HG03108 (cell line): ENCODE results near the gene STX16.

Experiments used
- ATAC-seq: cut with Tn5 transposase; IDR thresholded peaks from one replicate; pipeline ENCODE4 v1.9.1; 2021; ENCODE audit warnings: moderate library complexity; ENCODE audit not compliant: unreplicated experiment

STX16 gene

DNA sequence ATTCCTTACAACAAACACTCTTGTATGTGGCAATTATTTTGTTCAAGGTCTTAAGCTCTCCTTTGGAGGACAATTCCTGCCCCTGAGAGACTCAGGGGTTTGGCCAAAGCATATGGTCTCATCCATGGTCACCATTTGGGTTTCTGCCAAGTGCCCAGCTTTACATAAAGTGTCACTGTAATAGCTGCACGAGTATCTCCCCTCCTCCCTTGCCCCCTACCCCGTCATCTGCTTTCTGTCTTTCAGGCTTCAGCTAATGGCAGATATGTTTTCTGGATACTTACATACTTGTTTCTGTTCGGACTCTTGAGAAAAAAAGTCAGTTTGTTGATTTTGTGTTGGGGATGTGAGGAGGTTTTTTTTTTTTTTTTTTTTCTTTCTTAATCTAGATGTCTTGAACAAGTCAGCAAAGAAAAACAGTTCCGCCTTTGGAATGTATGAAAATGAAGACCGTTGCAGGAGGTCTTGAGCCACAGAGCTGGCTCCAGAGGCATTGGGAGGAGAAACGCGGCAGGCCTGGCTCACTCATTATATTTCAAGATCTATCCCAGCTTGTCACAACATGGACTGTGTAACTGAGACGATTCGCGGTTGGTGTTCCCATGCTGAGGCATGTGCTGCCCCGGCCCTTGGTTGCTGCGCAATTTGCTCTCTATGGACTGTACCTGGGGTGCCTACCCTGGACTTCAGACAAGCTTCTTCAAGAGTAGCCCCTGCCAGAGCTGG lies 32.6 kb upstream of the STX16 start:
- ATAC-seq = no peak

- no peak for ATAC-seq
Measured at GRCh38 chr20:58619077-58619863, 31.8 kb upstream of the STX16 start.

- no peak for ATAC-seq
Measured at GRCh38 chr20:58619864-58620431, 31.1 kb upstream of the STX16 start.

DNA sequence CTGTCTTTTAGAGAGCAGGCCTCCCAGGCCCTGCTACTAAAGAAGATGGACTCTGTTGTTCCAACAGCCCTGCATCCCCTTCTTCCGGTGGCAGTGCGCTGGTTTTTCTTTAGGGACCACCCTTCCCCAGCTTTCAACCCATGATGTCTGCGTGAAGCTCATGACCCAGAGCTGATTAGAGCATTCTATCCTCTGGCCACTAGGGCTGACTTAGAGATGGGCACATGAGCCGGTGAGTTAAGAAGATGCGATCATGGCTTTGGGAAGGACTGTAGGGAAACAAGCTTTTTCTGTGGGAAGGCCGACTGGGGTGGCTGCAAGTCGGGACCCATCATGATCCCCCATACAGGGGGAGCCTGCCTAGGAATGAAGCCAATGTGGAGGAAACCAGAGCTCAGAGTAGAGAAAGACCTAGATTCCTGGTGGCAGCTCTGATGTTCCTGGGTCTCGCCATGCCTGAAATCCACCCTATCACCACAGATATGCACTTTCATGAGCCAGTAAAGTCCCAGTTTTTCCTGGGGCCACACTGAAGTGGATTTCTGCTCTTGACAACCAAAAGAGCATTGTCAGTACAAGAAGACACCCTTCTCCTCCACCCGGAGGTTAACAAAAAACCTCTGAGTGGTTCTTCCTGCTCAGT lies 29.1 kb upstream of the STX16 start:
- no peak for ATAC-seq

- no peak for ATAC-seq
Measured at GRCh38 chr20:58622671-58623578, 28.2 kb upstream of the STX16 start.

GRCh38 chr20:58623579-58624473 lies 27.3 kb upstream of the STX16 start:
- ATAC-seq = no peak

GRCh38 chr20:58624687-58625086 lies 26.4 kb upstream of the STX16 start:
- no peak for ATAC-seq

DNA sequence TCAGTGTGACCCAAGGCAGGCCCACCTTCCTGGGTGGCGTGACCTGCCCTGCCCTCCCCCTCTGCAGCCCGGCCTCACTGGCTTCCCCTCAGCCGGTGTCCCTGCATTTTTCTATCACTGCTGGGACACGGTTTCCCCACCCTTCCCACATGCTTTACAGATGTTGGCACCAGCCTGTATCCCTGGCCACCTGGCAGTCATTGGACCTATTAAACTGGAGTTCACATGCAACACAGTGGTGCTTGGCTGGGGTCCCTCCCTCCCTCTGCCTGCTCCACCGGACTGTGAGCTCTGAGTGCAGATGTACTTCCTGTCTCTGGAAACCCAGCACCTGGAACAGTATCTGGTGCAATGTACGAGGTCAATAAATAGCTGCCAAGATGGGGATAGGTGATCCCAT lies 25.5 kb upstream of the STX16 start:
- no peak for ATAC-seq

GRCh38 chr20:58626051-58626450 lies 25.0 kb upstream of the STX16 start:
- no peak for ATAC-seq

- no peak for ATAC-seq
Measured at GRCh38 chr20:58627212-58628072, 23.6 kb upstream of the STX16 start.

GRCh38 chr20:58628491-58629214 lies 22.4 kb upstream of the STX16 start:
- ATAC-seq = no peak

DNA sequence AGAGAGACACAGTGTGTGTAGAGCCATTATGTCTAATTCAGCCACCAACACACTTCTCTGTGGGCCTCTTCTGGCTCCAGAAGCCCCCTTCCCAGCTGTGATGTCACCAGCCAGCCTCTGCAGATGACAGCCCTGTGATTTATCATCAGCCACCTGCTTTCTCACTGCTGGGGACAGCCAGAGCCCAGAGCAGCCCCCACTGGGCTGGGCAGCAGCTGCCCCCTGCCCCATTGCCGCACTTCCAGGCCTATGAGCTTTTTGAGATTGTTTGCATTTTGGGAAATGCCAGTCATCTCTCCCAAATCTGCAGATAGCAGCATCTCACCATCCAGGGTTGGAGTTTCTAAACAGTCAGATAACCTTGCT lies 21.9 kb upstream of the STX16 start:
- no peak for ATAC-seq

DNA sequence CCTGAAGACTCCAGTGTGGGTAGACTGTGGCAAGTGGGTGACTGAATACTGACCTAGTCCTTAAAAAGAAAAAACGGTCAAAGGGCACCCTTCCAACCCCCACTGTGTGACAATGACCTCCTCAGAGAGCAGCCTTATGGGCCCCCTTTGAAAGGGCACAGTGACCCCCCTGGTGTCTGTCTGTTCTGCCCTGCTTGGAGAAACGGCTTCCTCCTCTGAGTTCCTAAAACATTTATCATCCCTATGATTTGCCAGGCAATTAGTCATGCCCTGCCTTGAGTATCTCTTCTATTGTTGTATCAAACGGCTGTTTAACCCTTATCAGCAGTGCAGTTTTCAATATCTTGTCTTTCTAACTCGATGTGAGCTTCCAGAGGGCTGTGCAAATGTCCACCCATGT lies 21.0 kb upstream of the STX16 start:
- no peak for ATAC-seq

- ATAC-seq = no peak
Measured at GRCh38 chr20:58633161-58634053, 17.7 kb upstream of the STX16 start.

GRCh38 chr20:58634059-58634458 lies 17.0 kb upstream of the STX16 start:
- ATAC-seq = no peak

DNA sequence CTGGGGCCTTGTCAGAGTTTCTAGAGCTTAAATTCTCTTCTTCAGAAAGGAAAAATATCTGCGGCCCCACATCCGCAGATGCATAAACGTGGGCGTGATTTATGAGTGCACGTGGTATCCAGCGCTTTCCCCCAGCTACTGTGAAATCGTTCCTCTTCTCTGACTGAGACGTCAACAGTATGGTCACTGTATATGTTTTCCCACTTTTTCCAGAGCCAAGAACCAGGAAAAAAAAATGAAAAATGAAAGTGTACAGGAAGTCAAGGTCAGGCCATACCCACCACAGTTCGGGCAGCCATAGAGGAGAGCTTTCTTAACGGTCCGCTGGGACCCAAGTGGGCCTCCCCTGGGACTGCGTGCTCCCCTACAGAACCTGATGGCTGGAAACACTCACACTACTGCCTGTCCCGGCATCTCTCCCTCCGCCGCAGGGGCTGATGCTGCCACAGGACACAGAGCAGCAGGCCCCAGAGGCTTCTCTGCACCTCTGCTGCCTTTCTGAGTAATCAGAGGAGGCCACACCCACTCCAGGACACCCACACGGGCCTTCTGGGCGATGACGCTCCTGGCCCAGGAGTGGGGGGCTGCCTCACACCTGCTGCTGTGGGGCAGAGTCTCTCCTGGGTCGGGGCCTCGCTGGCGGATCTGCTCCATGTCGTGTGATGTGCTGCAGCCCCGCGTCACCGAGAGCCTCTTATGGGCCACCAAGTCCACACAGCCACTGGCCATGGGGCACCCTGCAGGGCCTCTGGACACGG lies 16.4 kb upstream of the STX16 start:
- no peak for ATAC-seq
